Prostate gland (tissue), 2 donors: ENCODE data around the gene AKT2. TPM values are rescaled to one million over a fixed set of nuclear protein-coding genes. Genes with fewer than 3 reads are reported as not detected.

Source experiments
- DNase-seq: peaks from one replicate; pipeline ENCODE4 v3.0.0-alpha.2; 2019; ENCODE audit warnings: low spot score
- H3K27ac ChIP-seq, 2 donors: fragments of 200-600 bp; sonication (generic); 2 replicates each; pipeline ENCODE4 v1.5.1; 2017 to 2019
- H3K27me3 ChIP-seq: fragments of 200-600 bp; sonication (generic); replicated peaks from 2 replicates; pipeline ENCODE4 v1.5.1; 2019; ENCODE audit not compliant: insufficient read depth
- H3K36me3 ChIP-seq, 2 donors: fragments of 200-600 bp; sonication (generic); 1 replicate in 1 of 2; 2 replicates in 1 of 2; pipeline versions ENCODE4 v1.5.1 to v1.8.1; 2017 to 2019
- H3K4me1 ChIP-seq: fragments of 200-600 bp; sonication (generic); replicated peaks from 2 replicates; pipeline ENCODE4 v1.5.1; 2019
- H3K4me3 ChIP-seq, 2 donors: fragments of 200-600 bp; sonication (generic); 2 replicates each; pipeline ENCODE4 v1.5.1; 2017 to 2019
- H3K9me3 ChIP-seq: fragments of 200-600 bp; sonication (generic); 2 replicates; pipeline ENCODE4 v1.5.1; 2017
- CTCF ChIP-seq, 4 experiments: fragments of 200-600 bp in 2 of 4; fragments of 450-650 bp in 2 of 4; sonication (generic) in 2 of 4; IDR thresholded peaks; 1 replicate in 3 of 4; 2 replicates in 1 of 4; pipeline ENCODE4 v1.5.1; 2016 to 2019; ENCODE audit warnings: antibody characterized with exemption in 4 of 4, mild to moderate bottlenecking in 2 of 4, moderate library complexity in 2 of 4
- POLR2A ChIP-seq: fragments of 450-650 bp; IDR thresholded peaks from one replicate; pipeline ENCODE4 v1.6.1; 2016; ENCODE audit warnings: antibody characterized with exemption, mild to moderate bottlenecking
- POLR2AphosphoS5 ChIP-seq: sonication (generic); formaldehyde crosslinking; IDR thresholded peaks from one replicate; pipeline ENCODE4 v1.6.1; 2017; ENCODE audit warnings: antibody characterized with exemption
- WGBS: methylation state at CpG from one replicate; pipeline ENCODE4 v1.1.5; 2018; 5-methylcytosine and 5-hydroxymethylcytosine counted together
- intact Hi-C: fragments of 100-400 bp; cut with DNase I; formaldehyde crosslinking; loops from one replicate; pipeline ENCODE4 v1.14.2; 2022
- total RNA-seq, 2 donors: library from RNA; depleted of rRNA; stranded (reverse); fragments of >200 nt; gene quantifications; one replicate each; pipeline ENCODE4 v1.1.0, GENCODE V29; 2016

The AKT2 gene
- total RNA-seq, 2 donors from 2014 or later: 95.3 to 171 TPM

GRCh38 chr19:40270362-40271089 is 14.6 kb downstream of the AKT2 start:
- Histone ChIP-seq H3K27ac (no peak overlapping the region), H3K4me1 (peaks cover 21% of the 10 kb centered on the region)
- whole genome bisulfite sequencing: 88% methylated on average over 12 of the region's 12 CpGs

GRCh38 chr19:40269216-40269940 is 15.8 kb downstream of the AKT2 start:
- Histone ChIP-seq H3K27me3 (no peaks in the 10 kb centered on the region), H3K36me3 (no peaks in the 10 kb centered on the region), H3K4me1 (peaks cover 13% of the 10 kb centered on the region), H3K4me3 (no peak overlapping the region), H3K27ac (no peak overlapping the region), H3K9me3 (no peaks in the 10 kb centered on the region)
- DNase-seq: no peak
- intact Hi-C loops: no loop called here
- TF ChIP-seq POLR2A: no peak
- TF ChIP-seq CTCF (IDR thresholded peaks at IDR 0.05): no peak
- no peak for TF ChIP-seq POLR2AphosphoS5
- WGBS: 90% methylated on average over 11 of the region's 11 CpGs

More at GRCh38 chr19:40270362-40271089, 14.6 kb downstream of the AKT2 start:
- Histone ChIP-seq H3K9me3 (no peaks in the 10 kb centered on the region), H3K27me3 (no peaks in the 10 kb centered on the region), H3K36me3 (no peaks in the 10 kb centered on the region), H3K4me3 (no peak overlapping the region)
- intact Hi-C loops: no loop called here
- DNase-seq: no peak
- TF ChIP-seq POLR2AphosphoS5: no peak
- no peak for TF ChIP-seq POLR2A
- no peak for TF ChIP-seq CTCF (IDR thresholded peaks at IDR 0.05)

DNA sequence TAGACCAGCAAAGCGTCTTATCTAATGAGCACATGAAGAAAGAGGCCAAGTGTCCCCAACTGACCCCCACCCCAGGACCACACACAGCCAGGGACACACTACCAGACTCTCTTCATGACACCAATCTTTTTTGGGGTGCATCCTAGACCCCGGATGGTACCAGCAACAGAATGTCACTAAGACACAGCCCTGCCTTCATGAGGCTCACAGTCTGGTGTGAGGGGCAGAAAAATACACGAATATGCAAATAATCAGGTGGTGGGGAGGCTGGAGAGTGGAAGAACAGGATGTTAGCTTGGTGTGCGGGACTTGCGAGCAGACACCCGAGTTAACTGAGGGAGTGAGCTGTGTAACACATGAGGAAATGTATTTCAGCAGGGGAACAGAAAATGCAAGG is 17.5 kb downstream of the AKT2 start:
- Histone ChIP-seq H3K27me3 (no peaks in the 10 kb centered on the region), H3K4me1 (peaks cover 12% of the 10 kb centered on the region), H3K36me3 (peaks cover 0 to 3% of the 10 kb centered on the region in 2 donors), H3K9me3 (no peaks in the 10 kb centered on the region), H3K27ac (no peak overlapping the region), H3K4me3 (no peak overlapping the region)
- WGBS: 75% methylated on average over 6 of the region's 6 CpGs
- intact Hi-C loops: no loop called here
- DNase-seq: no peak
- TF ChIP-seq CTCF (IDR thresholded peaks at IDR 0.05) (no peak), POLR2A (no peak), POLR2AphosphoS5 (no peak)

DNA sequence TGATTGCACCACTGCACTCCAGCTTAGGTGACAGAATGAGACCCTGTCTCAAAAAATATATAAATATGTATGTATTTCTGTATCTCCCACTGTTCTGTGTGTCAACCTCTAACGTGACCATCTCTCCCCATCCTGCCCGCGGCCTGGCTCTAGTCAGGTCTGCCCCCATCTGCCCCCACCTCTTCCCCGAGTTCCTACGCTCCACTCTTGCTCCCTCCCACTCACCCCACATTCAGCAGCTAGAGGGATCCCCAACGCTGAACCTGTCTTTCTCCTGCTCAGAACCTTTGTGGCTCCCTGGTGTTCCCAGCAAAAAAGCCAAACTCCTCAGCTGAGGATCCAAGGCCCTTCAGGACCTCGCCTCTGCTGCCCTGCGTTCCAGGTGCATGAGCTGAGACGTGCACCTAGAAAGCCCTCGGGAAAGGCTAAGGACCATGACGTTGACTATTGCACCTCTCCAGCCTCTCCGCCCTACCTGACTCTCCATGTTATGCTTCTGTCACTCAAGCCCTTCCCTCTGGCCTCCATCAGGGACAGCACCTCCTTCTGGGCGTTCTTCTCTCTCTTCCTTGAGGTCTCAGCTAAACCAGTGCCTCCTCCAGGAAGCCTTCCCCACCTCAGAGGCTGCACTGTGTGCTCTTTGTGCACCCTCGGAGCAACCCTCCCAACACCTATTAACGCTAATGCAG is 18.1 kb downstream of the AKT2 start:
- Histone ChIP-seq H3K36me3 (peaks cover 0 to 3% of the 10 kb centered on the region in 2 donors), H3K9me3 (no peaks in the 10 kb centered on the region), H3K27me3 (no peaks in the 10 kb centered on the region), H3K4me1 (peaks cover 12% of the 10 kb centered on the region), H3K27ac (no peak overlapping the region), H3K4me3 (no peak overlapping the region)
- 86% methylated on average over 15 of the region's 15 CpGs for WGBS
- intact Hi-C loops: no loop called here
- no peak for DNase-seq
- TF ChIP-seq POLR2A (no peak), POLR2AphosphoS5 (no peak), CTCF (IDR thresholded peaks at IDR 0.05) (no peak)
